ENCODE measurements around the gene TBP. TPM values are rescaled to one million over a fixed set of nuclear protein-coding genes. Genes with fewer than 3 reads are reported as not detected.

Gene TBP
- total and polyA plus RNA-seq, 11 donors: 6.5 to 19.1 (median 8.8) TPM

GRCh38 chr6:170529839-170530469 is 24.2 kb upstream of the TBP start:
- Histone ChIP-seq H3K27ac (peak overlapping the region in 1 of 12 donors; percentile 34), H3K4me1 (peaks cover 0 to 4% (median 0%) of the 10 kb centered on the region in 12 donors), H3K36me3 (peaks cover 0 to 39% (median 31%) of the 10 kb centered on the region in 9 donors), H3K27me3 (no peaks in the 10 kb centered on the region), H3K9me3 (no peaks in the 10 kb centered on the region), H3K4me3 (no peak overlapping the region)
- peak; percentile 74 to 80 (median 77) for DNase-seq
- TF ChIP-seq CTCF (IDR thresholded peaks at IDR 0.05) (peak; percentile 79 to 93 (median 86)), POLR2A (IDR thresholded peaks at IDR 0.05) (no peak)
- peak; percentile 45 to 86 (median 86) for ATAC-seq
- 47 to 50% (median 49%) methylated on average over 5 of the region's 5 CpGs for WGBS, 4 donors
- intact Hi-C loops (cut with DNase I): loop anchor here (1.0 to 10.0 kb wide), 16 partner anchors 215 to 1635 kb away; partner anchors contain the start of genes FAM120B (in 3 of the 10) and DLL1 (in 2 of the 10)

GRCh38 chr6:170532867-170533488 is 21.2 kb upstream of the TBP start:
- no peak for TF ChIP-seq CTCF (IDR thresholded peaks at IDR 0.05)
- H3K4me3 ChIP-seq: no peak overlapping the region
- no peak for DNase-seq
- no peaks in the 10 kb centered on the region for H3K27me3 ChIP-seq
- H3K27ac ChIP-seq: no peak overlapping the region
- no peak for ATAC-seq
- H3K4me1 ChIP-seq: peaks cover 0 to 4% (median 0%) of the 10 kb centered on the region in 12 donors
- 86 to 93% (median 91%) methylated on average over 7 of the region's 7 CpGs for WGBS, 4 donors
- no peaks in the 10 kb centered on the region for H3K9me3 ChIP-seq
- H3K36me3 ChIP-seq: peaks cover 0 to 69% (median 61%) of the 10 kb centered on the region in 9 donors
- intact Hi-C loops (cut with DNase I): loop anchor here in 5 of 10 donors (5.0 to 10.0 kb wide), 5 partner anchors 228 to 1638 kb away; partner anchors contain the start of gene FAM120B (in 1 of the 5)

GRCh38 chr6:170533792-170534191 is 20.4 kb upstream of the TBP start:
- no peak overlapping the region for H3K27ac ChIP-seq
- H3K9me3 ChIP-seq: no peaks in the 10 kb centered on the region
- TF ChIP-seq CTCF (IDR thresholded peaks at IDR 0.05): no peak
- no peak for TF ChIP-seq POLR2A (IDR thresholded peaks at IDR 0.05)
- no peak for DNase-seq
- peaks cover 0 to 77% (median 69%) of the 10 kb centered on the region in 9 donors for H3K36me3 ChIP-seq
- no peaks in the 10 kb centered on the region for H3K27me3 ChIP-seq
- ATAC-seq: no peak
- intact Hi-C loops (cut with DNase I): loop anchor here in 5 of 10 donors (5.0 to 10.0 kb wide), 5 partner anchors 229 to 1639 kb away; partner anchors contain the start of gene FAM120B (in 1 of the 5)
- peaks cover 0 to 4% (median 0%) of the 10 kb centered on the region in 12 donors for H3K4me1 ChIP-seq
- 76 to 85% (median 79%) methylated on average over 2 of the region's 2 CpGs for WGBS, 4 donors
- H3K4me3 ChIP-seq: no peak overlapping the region

GRCh38 chr6:170535004-170535403 is 19.2 kb upstream of the TBP start:
- Histone ChIP-seq H3K4me1 (peaks cover 0 to 2% (median 0%) of the 10 kb centered on the region in 12 donors), H3K27ac (no peak overlapping the region), H3K36me3 (peaks cover 0 to 90% (median 81%) of the 10 kb centered on the region in 9 donors), H3K4me3 (no peak overlapping the region), H3K27me3 (no peaks in the 10 kb centered on the region), H3K9me3 (no peaks in the 10 kb centered on the region)
- WGBS, 4 donors: 86 to 92% (median 91%) methylated on average over 5 of the region's 5 CpGs
- no peak for TF ChIP-seq CTCF (IDR thresholded peaks at IDR 0.05)
- no peak for TF ChIP-seq POLR2A (IDR thresholded peaks at IDR 0.05)
- ATAC-seq: no peak
- DNase-seq: no peak
- intact Hi-C loops (cut with DNase I): loop anchor here in 4 of 10 donors (10.0 kb wide), 3 partner anchors 230 to 1640 kb away; partner anchors contain the start of gene FAM120B (in 1 of the 4)

Data from heart left ventricle (tissue), 16 donors.